HepG2 (cell line): Measurements from ENCODE around the gene RBPMS2. TPM values are rescaled to one million over a fixed set of nuclear protein-coding genes. Genes with fewer than 3 reads are reported as not detected.
A peak's percentile ranks its signal among the peaks of the same experiment; 100 is the strongest.

ENCODE experiments used
- ARHGAP35 ChIP-seq: sonication (generic); formaldehyde crosslinking; IDR thresholded peaks from 2 replicates; pipeline ENCODE4 v1.9.0; 2022; ENCODE audit warnings: mild to moderate bottlenecking, inconsistent platforms, moderate library complexity, missing genetic modification reagents, borderline replicate concordance
- FLYWCH1 ChIP-seq: sonication (generic); formaldehyde crosslinking; IDR thresholded peaks from 2 replicates; pipeline ENCODE4 v1.8.1; 2023; ENCODE audit warnings: mild to moderate bottlenecking, missing genetic modification reagents
- FOXA3 ChIP-seq: IDR thresholded peaks from 2 replicates; pipeline ENCODE4 v1.6.1; 2016; ENCODE audit warnings: missing genetic modification reagents, missing compliant biosample characterization
- HNRNPK ChIP-seq: fragments of 200-400 bp; formaldehyde crosslinking; IDR thresholded peaks from 2 replicates; pipeline ENCODE4 v1.6.1; 2018; ENCODE audit warnings: low read length, low read depth, moderate library complexity, mild to moderate bottlenecking; ENCODE audit not compliant: poor library complexity, severe bottlenecking
- HOXD1 ChIP-seq: sonication (generic); formaldehyde crosslinking; IDR thresholded peaks from 2 replicates; pipeline ENCODE4 v1.5.0; 2020; ENCODE audit warnings: missing genetic modification reagents
- KAT7 ChIP-seq: IDR thresholded peaks from 2 replicates; pipeline ENCODE4 v1.6.1; 2018; ENCODE audit warnings: borderline replicate concordance, missing compliant biosample characterization
- NCOA2 ChIP-seq: sonication (generic); formaldehyde crosslinking; IDR thresholded peaks from 2 replicates; pipeline ENCODE4 v1.8.0; 2022; ENCODE audit warnings: inconsistent platforms
- SAFB2 ChIP-seq: sonication (generic); formaldehyde crosslinking; IDR thresholded peaks from 2 replicates; pipeline ENCODE4 v1.5.1; 2020; ENCODE audit warnings: missing genetic modification reagents, low read depth, mild to moderate bottlenecking, borderline replicate concordance
- SNRNP70 ChIP-seq: fragments of 200-400 bp; formaldehyde crosslinking; IDR thresholded peaks from 2 replicates; pipeline ENCODE4 v1.6.1; 2017; ENCODE audit warnings: mild to moderate bottlenecking, low read depth, low read length, moderate library complexity
- SP1 ChIP-seq, 2 experiments: fragments of 450-650 bp in 1 of 2; sonication (generic) in 1 of 2; formaldehyde crosslinking in 1 of 2; IDR thresholded peaks; 2 replicates each; pipeline versions ENCODE4 v1.4.0 to v1.6.1; 2016 to 2020; ENCODE audit warnings: missing genetic modification reagents in 1 of 2
- ZBTB14 ChIP-seq: sonication (generic); formaldehyde crosslinking; IDR thresholded peaks from 2 replicates; pipeline ENCODE4 v1.4.0; 2020; ENCODE audit warnings: missing genetic modification reagents
- ZGPAT ChIP-seq: IDR thresholded peaks from 2 replicates; pipeline ENCODE4 v1.6.1; 2016; ENCODE audit warnings: mild to moderate bottlenecking
- ZMYM2 ChIP-seq: sonication (generic); formaldehyde crosslinking; IDR thresholded peaks from 2 replicates; pipeline ENCODE4 v1.8.0; 2022; ENCODE audit warnings: mild to moderate bottlenecking, missing genetic modification reagents
- ZNF609 ChIP-seq: sonication (generic); formaldehyde crosslinking; IDR thresholded peaks from 2 replicates; pipeline ENCODE4 v1.4.0; 2020; ENCODE audit warnings: mild to moderate bottlenecking, missing genetic modification reagents, borderline replicate concordance
- ZNF737 ChIP-seq: sonication (generic); formaldehyde crosslinking; IDR thresholded peaks from 2 replicates; pipeline ENCODE4 v1.5.0; 2020; ENCODE audit warnings: missing genetic modification reagents, mild to moderate bottlenecking, borderline replicate concordance
- ZNF782 ChIP-seq: sonication (generic); formaldehyde crosslinking; IDR thresholded peaks from 2 replicates; pipeline ENCODE4 v1.4.0; 2020; ENCODE audit warnings: missing genetic modification reagents, mild to moderate bottlenecking, borderline replicate concordance
- polyA plus RNA-seq, 8 experiments: library from polyadenylated mRNA; depleted of rRNA in 3 of 8; stranded (reverse) in 7 of 8; unstranded in 1 of 8; fragments of >200 nt; fragmentation: Illumina TruSeq in 4 of 8; extraction: Trizol in 4 of 8; gene quantifications; 2 replicates each; pipeline versions ENCODE4 v1.2.1 to v1.2.3, GENCODE V29; 2011 to 2016; ENCODE audit warnings: low read depth in 4 of 8, missing spikeins in 1 of 8, mixed read lengths in 1 of 8; ENCODE audit not compliant: insufficient read depth in 1 of 8
- total RNA-seq, 5 experiments: library from RNA; depleted of rRNA; stranded (reverse); fragments of >200 nt; fragmentation: Illumina TruSeq; extraction: Trizol; gene quantifications; 2 replicates each; pipeline ENCODE4 v1.2.3, GENCODE V29; 2016; ENCODE audit warnings: low read depth in 1 of 5
- TF ChIP-seq, protein P1 (sequence below): sonication (generic); formaldehyde crosslinking; IDR thresholded peaks from 2 replicates; pipeline ENCODE4; 2020; ENCODE audit warnings: missing genetic modification reagents, mild to moderate bottlenecking, borderline replicate concordance

RBPMS2 gene
- total and polyA plus RNA-seq, 2 of the 13 experiments (the other 11 are each of a cell fraction or from before 2014, with no cell fraction given) = 0.08 TPM; not detected in 1

GRCh38 chr15:64702816-64703631, 72.4 kb downstream of the RBPMS2 start (continued):
- TF ChIP-seq, protein P1, sequence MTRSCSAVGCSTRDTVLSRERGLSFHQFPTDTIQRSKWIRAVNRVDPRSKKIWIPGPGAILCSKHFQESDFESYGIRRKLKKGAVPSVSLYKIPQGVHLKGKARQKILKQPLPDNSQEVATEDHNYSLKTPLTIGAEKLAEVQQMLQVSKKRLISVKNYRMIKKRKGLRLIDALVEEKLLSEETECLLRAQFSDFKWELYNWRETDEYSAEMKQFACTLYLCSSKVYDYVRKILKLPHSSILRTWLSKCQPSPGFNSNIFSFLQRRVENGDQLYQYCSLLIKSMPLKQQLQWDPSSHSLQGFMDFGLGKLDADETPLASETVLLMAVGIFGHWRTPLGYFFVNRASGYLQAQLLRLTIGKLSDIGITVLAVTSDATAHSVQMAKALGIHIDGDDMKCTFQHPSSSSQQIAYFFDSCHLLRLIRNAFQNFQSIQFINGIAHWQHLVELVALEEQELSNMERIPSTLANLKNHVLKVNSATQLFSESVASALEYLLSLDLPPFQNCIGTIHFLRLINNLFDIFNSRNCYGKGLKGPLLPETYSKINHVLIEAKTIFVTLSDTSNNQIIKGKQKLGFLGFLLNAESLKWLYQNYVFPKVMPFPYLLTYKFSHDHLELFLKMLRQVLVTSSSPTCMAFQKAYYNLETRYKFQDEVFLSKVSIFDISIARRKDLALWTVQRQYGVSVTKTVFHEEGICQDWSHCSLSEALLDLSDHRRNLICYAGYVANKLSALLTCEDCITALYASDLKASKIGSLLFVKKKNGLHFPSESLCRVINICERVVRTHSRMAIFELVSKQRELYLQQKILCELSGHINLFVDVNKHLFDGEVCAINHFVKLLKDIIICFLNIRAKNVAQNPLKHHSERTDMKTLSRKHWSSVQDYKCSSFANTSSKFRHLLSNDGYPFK (CRISPR knock-in tag) = peak; percentile 30; the same call in 1 of the 2 replicates
- no peak for TF ChIP-seq FLYWCH1 (CRISPR knock-in tag)
- TF ChIP-seq ZMYM2 = no peak
- 0 out of 2 replicates have a peak, but pooled peaks have one; percentile 7 for TF ChIP-seq ZNF609 (CRISPR knock-in tag)
- peak; percentile 61 for TF ChIP-seq HNRNPK
- TF ChIP-seq ZNF782 (CRISPR knock-in tag) = no peak
- TF ChIP-seq ARHGAP35 (CRISPR knock-in tag) = no peak; the same call in 1 of the 2 replicates
- no peak for TF ChIP-seq SNRNP70
- TF ChIP-seq FOXA3 = peak; percentile 49
- TF ChIP-seq KAT7 (CRISPR knock-in tag) = 0 out of 2 replicates have a peak, but pooled peaks have one; percentile 21
- 0 out of 2 replicates have a peak, but pooled peaks have one; percentile 26 for TF ChIP-seq NCOA2
- TF ChIP-seq SP1 (IDR thresholded peaks at IDR 0.05) = no peak
- peak; percentile 78 for TF ChIP-seq SP1 (CRISPR knock-in tag; IDR thresholded peaks at IDR 0.05)
- TF ChIP-seq ZGPAT (CRISPR knock-in tag) = peak; percentile 59; the same call in 1 of the 2 replicates
- TF ChIP-seq SAFB2 (CRISPR knock-in tag) = no peak
- peak; percentile 70; the same call in 1 of the 2 replicates for TF ChIP-seq HOXD1 (CRISPR knock-in tag)
- no peak for TF ChIP-seq ZNF737 (CRISPR knock-in tag)
- TF ChIP-seq ZBTB14 (CRISPR knock-in tag) = no peak
